ENCODE data around the gene MIOX.
"Not testable (repeated sequence)": the region's sequence is repeated elsewhere in the genome, so short reads cannot be mapped to it uniquely, and the experiment has no call there.

The MIOX gene

GRCh38 chr22:50516891-50517290 lies 30.2 kb downstream of the MIOX start:
- H3K9ac ChIP-seq = no peak overlapping the region
- H3K4me3 ChIP-seq (IDR thresholded peaks at IDR 0.05; ENCODE audit: insufficient read depth, low read depth, low read length) = no peak overlapping the region
- no peak for TF ChIP-seq CTCF (conservative IDR thresholded peaks at IDR 0.05; ENCODE audit: low read depth, low read length)
- H3K27ac ChIP-seq = no peak overlapping the region
- no peak overlapping the region for H2AFZ ChIP-seq (ENCODE audit: low read depth)
- no peaks in the 10 kb centered on the region for H3K27me3 ChIP-seq (ENCODE audit: insufficient read depth, low read depth)
- peaks cover 30% of the 10 kb centered on the region for H3K79me2 ChIP-seq (ENCODE audit: insufficient read depth, low read depth)
- H4K20me1 ChIP-seq (ENCODE audit: insufficient read depth) = no peaks in the 10 kb centered on the region
- no peaks in the 10 kb centered on the region for H3K36me3 ChIP-seq (ENCODE audit: insufficient read depth)
- no peak overlapping the region for H3K4me2 ChIP-seq
- H3K4me1 ChIP-seq (ENCODE audit: low read depth, poor library complexity, severe bottlenecking) = peaks cover 2% of the 10 kb centered on the region

DNA sequence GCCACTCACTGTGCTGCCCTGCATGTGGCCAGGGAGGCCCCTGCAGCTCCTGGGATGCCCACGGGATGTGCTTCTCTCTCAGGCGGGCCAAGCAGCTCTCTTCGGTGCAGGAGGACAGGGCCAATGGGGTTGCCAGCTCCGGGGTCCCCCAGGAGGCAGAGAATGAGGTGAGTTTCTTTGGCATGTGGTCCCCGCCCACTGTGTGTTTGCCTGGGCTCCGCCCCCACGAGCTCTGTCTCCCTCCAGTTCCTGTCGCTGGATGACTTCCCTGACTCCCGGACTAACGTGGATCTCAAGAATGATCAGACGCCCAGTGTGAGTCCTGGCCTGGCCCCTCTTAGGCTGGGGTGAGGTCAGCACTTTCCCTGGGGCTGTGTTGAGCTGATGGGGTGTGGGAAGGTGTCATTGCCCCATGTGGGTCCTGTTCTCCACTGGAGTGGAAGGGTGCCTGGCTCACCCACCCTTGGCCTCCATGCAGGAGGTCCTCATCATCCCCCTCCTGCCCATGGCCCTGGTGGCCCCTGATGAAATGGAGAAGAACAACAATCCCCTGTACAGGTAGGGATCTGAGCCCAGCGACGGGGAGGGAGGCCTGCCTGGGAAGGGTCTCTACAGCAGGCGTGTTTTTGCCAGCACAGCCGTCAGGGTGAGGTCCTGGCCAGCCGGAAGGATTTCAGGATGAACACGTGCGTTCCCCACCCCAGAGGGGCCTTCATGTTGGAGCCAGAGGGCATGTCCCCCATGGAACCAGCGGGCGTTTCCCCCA lies 31.0 kb downstream of the MIOX start:
- Histone ChIP-seq H3K9ac (no peak overlapping the region), H3K4me1 (ENCODE audit: low read depth, poor library complexity, severe bottlenecking) (no peaks in the 10 kb centered on the region), H4K20me1 (ENCODE audit: insufficient read depth) (no peaks in the 10 kb centered on the region), H3K27me3 (ENCODE audit: insufficient read depth, low read depth) (no peaks in the 10 kb centered on the region), H3K4me2 (no peak overlapping the region), H2AFZ (ENCODE audit: low read depth) (no peak overlapping the region), H3K79me2 (ENCODE audit: insufficient read depth, low read depth) (peaks cover 23% of the 10 kb centered on the region), H3K36me3 (ENCODE audit: insufficient read depth) (no peaks in the 10 kb centered on the region), H3K4me3 (IDR thresholded peaks at IDR 0.05; ENCODE audit: insufficient read depth, low read depth, low read length) (no peak overlapping the region), H3K27ac (no peak overlapping the region)
- no peak for TF ChIP-seq CTCF (conservative IDR thresholded peaks at IDR 0.05; ENCODE audit: low read depth, low read length)

DNA sequence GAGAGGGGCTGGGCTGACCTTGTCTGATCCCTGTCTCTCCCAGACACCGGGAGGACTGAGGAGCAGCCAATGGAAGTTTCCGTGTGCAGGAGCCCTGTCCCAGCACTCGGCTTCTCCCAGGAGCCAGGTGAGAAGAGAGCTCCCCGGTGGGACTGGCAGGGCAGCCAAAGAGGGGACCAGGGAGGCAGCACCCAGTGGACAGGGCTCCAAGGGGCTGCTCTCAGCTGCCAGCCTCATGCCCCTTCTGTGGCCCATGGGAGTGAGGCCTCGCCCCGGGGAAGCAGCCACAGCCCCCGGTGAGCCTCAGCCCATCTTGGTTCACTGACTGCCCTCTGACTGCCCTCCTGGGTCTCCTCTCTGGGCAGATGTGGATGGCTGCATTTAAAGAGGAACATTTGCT lies 31.9 kb downstream of the MIOX start:
- Histone ChIP-seq H3K36me3 (ENCODE audit: insufficient read depth) (no peaks in the 10 kb centered on the region), H3K9ac (no peak overlapping the region), H3K79me2 (ENCODE audit: insufficient read depth, low read depth) (peaks cover 19% of the 10 kb centered on the region)

GRCh38 chr22:50519151-50519550 lies 32.5 kb downstream of the MIOX start:
- no peak for TF ChIP-seq CTCF (conservative IDR thresholded peaks at IDR 0.05; ENCODE audit: low read depth, low read length)
- no peak overlapping the region for H3K4me3 ChIP-seq (IDR thresholded peaks at IDR 0.05; ENCODE audit: insufficient read depth, low read depth, low read length)
- H3K4me1 ChIP-seq (ENCODE audit: low read depth, poor library complexity, severe bottlenecking) = no peaks in the 10 kb centered on the region
- H4K20me1 ChIP-seq (ENCODE audit: insufficient read depth) = no peaks in the 10 kb centered on the region
- no peak overlapping the region for H2AFZ ChIP-seq (ENCODE audit: low read depth)
- no peak overlapping the region for H3K4me2 ChIP-seq
- no peaks in the 10 kb centered on the region for H3K27me3 ChIP-seq (ENCODE audit: insufficient read depth, low read depth)
- H3K9ac ChIP-seq = no peak overlapping the region
- H3K27ac ChIP-seq = no peak overlapping the region
- no peaks in the 10 kb centered on the region for H3K36me3 ChIP-seq (ENCODE audit: insufficient read depth)
- H3K79me2 ChIP-seq (ENCODE audit: insufficient read depth, low read depth) = peaks cover 16% of the 10 kb centered on the region; the same call in 1 of the 2 replicates

More for the DNA sequence above, 31.9 kb downstream of the MIOX start:
- H3K4me3 ChIP-seq (IDR thresholded peaks at IDR 0.05; ENCODE audit: insufficient read depth, low read depth, low read length) = no peak overlapping the region
- no peaks in the 10 kb centered on the region for H3K27me3 ChIP-seq (ENCODE audit: insufficient read depth, low read depth)
- no peak overlapping the region for H3K27ac ChIP-seq
- TF ChIP-seq CTCF (conservative IDR thresholded peaks at IDR 0.05; ENCODE audit: low read depth, low read length) = no peak
- H4K20me1 ChIP-seq (ENCODE audit: insufficient read depth) = no peaks in the 10 kb centered on the region
- H3K4me1 ChIP-seq (ENCODE audit: low read depth, poor library complexity, severe bottlenecking) = no peaks in the 10 kb centered on the region
- H2AFZ ChIP-seq (ENCODE audit: low read depth) = no peak overlapping the region
- no peak overlapping the region for H3K4me2 ChIP-seq

- H4K20me1 ChIP-seq (ENCODE audit: insufficient read depth); H3K36me3 ChIP-seq (ENCODE audit: insufficient read depth): not testable (repeated sequence)
Measured at GRCh38 chr22:50520184-50520583, 33.5 kb downstream of the MIOX start.

More at GRCh38 chr22:50520184-50520583, 33.5 kb downstream of the MIOX start:
- not testable (repeated sequence) for H3K27ac ChIP-seq; H3K79me2 ChIP-seq (ENCODE audit: insufficient read depth, low read depth); H3K4me3 ChIP-seq (IDR thresholded peaks at IDR 0.05; ENCODE audit: insufficient read depth, low read depth, low read length); H3K9ac ChIP-seq; H3K27me3 ChIP-seq (ENCODE audit: insufficient read depth, low read depth); H3K4me2 ChIP-seq; H3K4me1 ChIP-seq (ENCODE audit: low read depth, poor library complexity, severe bottlenecking); H2AFZ ChIP-seq (ENCODE audit: low read depth)
